ENCODE data around the gene ZNF804B.

- TF ChIP-seq POLR2A (IDR thresholded peaks at IDR 0.05; ENCODE audit: low read depth, low read length), result no peak
- TF ChIP-seq POLR2AphosphoS5 (IDR thresholded peaks at IDR 0.05; ENCODE audit: low read depth, low read length), result no peak
Observed at GRCh38 chr7:88866265-88866863, 106.9 kb downstream of the ZNF804B start.

Measured in GM12892 (cell line).